ENCODE results near the gene PAQR9. TPM values are rescaled to one million over a fixed set of nuclear protein-coding genes. Genes with fewer than 3 reads are reported as not detected.

The PAQR9 gene
- total and polyA plus RNA-seq, 9 of the 15 experiments (the other 6 are each of a cell fraction or from before 2014, with no cell fraction given) = 0.04 to 0.58 (median 0.22) TPM

GRCh38 chr3:142976621-142977398, 13.3 kb upstream of the PAQR9 start (continued):
- TF ChIP-seq, protein P1, sequence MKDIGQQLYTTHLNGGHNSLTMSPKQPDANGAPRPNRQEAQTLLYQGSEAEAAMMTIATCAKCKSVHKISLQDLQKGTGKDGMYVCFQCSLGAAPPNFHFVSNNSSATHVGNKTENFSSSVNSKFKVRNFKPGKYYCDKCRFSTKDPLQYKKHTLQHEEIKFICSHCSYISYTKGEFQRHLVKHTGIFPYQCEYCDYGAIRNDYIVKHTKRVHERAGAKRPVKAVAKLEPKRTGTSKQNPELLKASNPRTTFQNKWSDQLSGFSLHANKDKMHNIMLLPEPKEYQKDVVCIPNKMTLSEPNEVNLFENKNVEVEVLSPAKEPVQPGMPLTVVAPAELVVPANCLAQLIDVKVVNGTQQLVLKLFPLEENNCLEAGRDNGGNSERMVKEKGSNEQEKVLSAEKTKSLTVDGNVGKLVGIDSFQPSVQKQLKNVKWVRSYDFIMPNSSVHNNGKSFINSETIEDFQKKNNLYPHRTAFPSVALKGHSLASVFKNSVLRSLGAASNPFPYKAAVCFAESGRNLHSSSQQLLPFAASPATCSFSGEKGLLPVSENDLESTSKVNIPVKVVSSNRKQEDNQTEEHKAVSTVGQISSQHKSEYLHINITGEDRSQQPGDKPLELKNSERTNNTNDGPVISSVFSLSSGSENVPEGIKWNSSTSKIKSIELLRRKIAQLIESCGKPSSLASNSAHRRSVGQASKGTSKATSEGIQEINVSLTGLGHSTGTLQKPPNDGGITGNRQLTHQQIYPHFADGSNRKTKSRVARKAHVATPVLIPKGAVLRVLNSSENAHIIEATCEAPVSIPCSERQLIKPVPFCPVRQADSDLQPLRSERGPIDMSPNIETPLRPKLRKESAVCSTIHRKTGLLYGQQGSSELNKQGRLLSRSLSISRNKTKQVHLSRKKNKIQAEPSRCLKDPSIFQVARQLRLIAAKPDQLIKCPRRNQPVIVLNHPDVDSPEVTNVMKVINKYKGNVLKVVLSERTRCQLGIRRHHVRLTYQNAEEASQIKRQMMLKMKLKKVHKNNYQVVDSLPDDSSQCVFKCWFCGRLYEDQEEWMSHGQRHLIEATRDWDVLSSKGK (CRISPR knock-in tag; IDR thresholded peaks at IDR 0.05) = no peak
- TF ChIP-seq ZBTB17 (CRISPR knock-in tag; IDR thresholded peaks at IDR 0.05) (peak; percentile 60; the same call in 1 of the 2 replicates), GTF2B (IDR thresholded peaks at IDR 0.05; ENCODE audit: extremely low read depth, insufficient read length) (no peak), HDAC3 (IDR thresholded peaks at IDR 0.05; ENCODE audit: borderline replicate concordance, partially characterized antibody) (peak; percentile 14), MBD2 (IDR thresholded peaks at IDR 0.05; ENCODE audit: borderline replicate concordance, low read depth) (peak; percentile 44; the same call in 1 of the 2 replicates), ATF7 (IDR thresholded peaks at IDR 0.05) (peak; percentile 98), L3MBTL2 (IDR thresholded peaks at IDR 0.05) (peak; percentile 77), NONO (IDR thresholded peaks at IDR 0.05; ENCODE audit: low read depth in 2 of 2, low read length in 1 of 2) (no peak), CCAR2 (IDR thresholded peaks at IDR 0.05; ENCODE audit: low read depth, low read length) (no peak), MAFK (IDR thresholded peaks at IDR 0.05; ENCODE audit: low read length) (peak; percentile 88), MYNN (IDR thresholded peaks at IDR 0.05) (peak; percentile 82), MYNN (CRISPR knock-in tag; IDR thresholded peaks at IDR 0.05) (no peak), FOXJ2 (tag; IDR thresholded peaks at IDR 0.05) (peak; percentile 78), TOE1 (IDR thresholded peaks at IDR 0.05; ENCODE audit: borderline replicate concordance) (no peak), TOE1 (CRISPR knock-in tag; IDR thresholded peaks at IDR 0.05; ENCODE audit: borderline replicate concordance, low read depth) (no peak; the same call in 1 of the 2 replicates), RNF2 (IDR thresholded peaks at IDR 0.05) (peak; percentile 78; the same call in 1 of the 2 replicates), HMG20A (CRISPR knock-in tag; conservative IDR thresholded peaks at IDR 0.05) (no peak), SIN3B (IDR thresholded peaks at IDR 0.05; ENCODE audit: low read depth) (no peak), IRF2 (CRISPR knock-in tag; IDR thresholded peaks at IDR 0.05) (no peak), ZNF77 (CRISPR knock-in tag; IDR thresholded peaks at IDR 0.05) (no peak), CTBP1 (IDR thresholded peaks at IDR 0.05; ENCODE audit: borderline replicate concordance) (peak; percentile 98), HNRNPLL (IDR thresholded peaks at IDR 0.05; ENCODE audit: low read depth, low read length, poor library complexity, severe bottlenecking) (no peak), RBBP5 (IDR thresholded peaks at IDR 0.05; ENCODE audit: borderline replicate concordance, insufficient read depth, low read length, poor library complexity, severe bottlenecking) (peak; percentile 22), KHSRP (IDR thresholded peaks at IDR 0.05) (no peak)
- TF ChIP-seq, protein P2, sequence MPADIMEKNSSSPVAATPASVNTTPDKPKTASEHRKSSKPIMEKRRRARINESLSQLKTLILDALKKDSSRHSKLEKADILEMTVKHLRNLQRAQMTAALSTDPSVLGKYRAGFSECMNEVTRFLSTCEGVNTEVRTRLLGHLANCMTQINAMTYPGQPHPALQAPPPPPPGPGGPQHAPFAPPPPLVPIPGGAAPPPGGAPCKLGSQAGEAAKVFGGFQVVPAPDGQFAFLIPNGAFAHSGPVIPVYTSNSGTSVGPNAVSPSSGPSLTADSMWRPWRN (IDR thresholded peaks at IDR 0.05; ENCODE audit: low read depth) = peak; percentile 49; the same call in 1 of the 2 replicates

All from K562 (cell line).